ENCODE results near the gene SNAI3. TPM values are rescaled to one million over a fixed set of nuclear protein-coding genes. Genes with fewer than 3 reads are reported as not detected.

The SNAI3 gene
- total RNA-seq, 1 experiment from 2014 or later = 9.1 TPM

GRCh38 chr16:88735616-88736015 is 49.3 kb upstream of the SNAI3 start:
- Mint-ChIP-seq H3K27me3 (ENCODE audit: low read depth) (no peaks in the 10 kb centered on the region), H3K4me1 (no peaks in the 10 kb centered on the region), H3K4me3 (no peak overlapping the region), H3K36me3 (no peaks in the 10 kb centered on the region), H3K9me3 (no peaks in the 10 kb centered on the region), H3K27ac (no peak overlapping the region)
- DNase-seq (ENCODE audit: low spot score) (no peak), ATAC-seq (no peak)
- CTCF ChIA-PET = interaction anchor here (1.4 to 4.1 kb wide), 4 partner anchors 11 to 63 kb away, joined by 6 to 185 read pairs (median 94); no protein-coding TSS in a partner anchor
- TF ChIP-seq CTCF (IDR thresholded peaks at IDR 0.05) = no peak
- TF ChIP-seq RELA (CRISPR knock-in tag; IDR thresholded peaks at IDR 0.05; ENCODE audit: borderline replicate concordance) = no peak
- TF ChIP-seq ZSCAN18 (CRISPR knock-in tag; IDR thresholded peaks at IDR 0.05) = no peak
- TF ChIP-seq PREB (CRISPR knock-in tag; IDR thresholded peaks at IDR 0.05; ENCODE audit: borderline replicate concordance) = no peak
- no peak for TF ChIP-seq TEAD4 (CRISPR knock-in tag; IDR thresholded peaks at IDR 0.05)
- no peak for TF ChIP-seq SMAD3 (CRISPR knock-in tag; IDR thresholded peaks at IDR 0.05; ENCODE audit: borderline replicate concordance)
- TF ChIP-seq NFATC4 (CRISPR knock-in tag; IDR thresholded peaks at IDR 0.05) = no peak
- no peak for TF ChIP-seq ZBTB43 (CRISPR knock-in tag; IDR thresholded peaks at IDR 0.05)
- TF ChIP-seq ZNF425 (CRISPR knock-in tag; conservative IDR thresholded peaks at IDR 0.05) = no peak
- no peak for TF ChIP-seq ZNF416 (CRISPR knock-in tag; IDR thresholded peaks at IDR 0.05)
- no peak for TF ChIP-seq ELF4 (CRISPR knock-in tag; IDR thresholded peaks at IDR 0.05; ENCODE audit: low read depth)
- no peak for TF ChIP-seq ETV6 (CRISPR knock-in tag; IDR thresholded peaks at IDR 0.05)
- POLR2A ChIA-PET = no interaction called here

GRCh38 chr16:88735121-88735520 is 48.8 kb upstream of the SNAI3 start:
- no peaks in the 10 kb centered on the region for H3K27me3 Mint-ChIP-seq (ENCODE audit: low read depth)
- no peaks in the 10 kb centered on the region for H3K4me1 Mint-ChIP-seq
- H3K27ac Mint-ChIP-seq = no peak overlapping the region
- ChIA-PET CTCF (interaction anchor here (1.4 to 4.1 kb wide), 3 partner anchors 12 to 62 kb away, joined by 6 to 185 read pairs (median 80); no protein-coding TSS in a partner anchor), POLR2A (no interaction called here)
- no peak overlapping the region for H3K4me3 Mint-ChIP-seq
- ATAC-seq (no peak), DNase-seq (ENCODE audit: low spot score) (no peak)
- H3K9me3 Mint-ChIP-seq = no peaks in the 10 kb centered on the region
- no peaks in the 10 kb centered on the region for H3K36me3 Mint-ChIP-seq
- no peak for TF ChIP-seq ETV6 (CRISPR knock-in tag; IDR thresholded peaks at IDR 0.05)
- no peak for TF ChIP-seq IRF2 (CRISPR knock-in tag; IDR thresholded peaks at IDR 0.05; ENCODE audit: borderline replicate concordance, low read depth)
- TF ChIP-seq HMGA2 (CRISPR knock-in tag; IDR thresholded peaks at IDR 0.05) = no peak
- TF ChIP-seq ATF6 (CRISPR knock-in tag; IDR thresholded peaks at IDR 0.05) = no peak
